Loucy (cell line): ENCODE results near the gene TLE2.

ENCODE experiments used
- H2AFZ ChIP-seq: fragments of 200-600 bp; sonication (generic); 2 replicates; pipeline ENCODE4 v1.6.0; 2016; ENCODE audit warnings: antibody characterized with exemption, mild to moderate bottlenecking, low read length, moderate library complexity
- H3F3A ChIP-seq: fragments of 200-600 bp; 2 replicates; pipeline ENCODE4 v1.6.0; 2016; ENCODE audit warnings: antibody characterized with exemption, low read depth, mild to moderate bottlenecking
- H3K27me3 ChIP-seq: fragments of 200-600 bp; sonication (generic); 2 replicates; pipeline ENCODE4 v1.6.1; 2014; ENCODE audit warnings: low read length, mild to moderate bottlenecking; ENCODE audit not compliant: insufficient read depth, poor library complexity, severe bottlenecking
- H3K36me3 ChIP-seq: fragments of 200-600 bp; sonication (generic); 2 replicates; pipeline ENCODE4 v1.6.1; 2016; ENCODE audit warnings: low read length; ENCODE audit not compliant: insufficient read depth
- H3K4me1 ChIP-seq: fragments of 200-600 bp; sonication (generic); 2 replicates; pipeline ENCODE4 v1.5.1; 2014; ENCODE audit warnings: low read length, mild to moderate bottlenecking; ENCODE audit not compliant: insufficient read depth, poor library complexity, severe bottlenecking
- H3K4me2 ChIP-seq: fragments of 200-600 bp; sonication (generic); 2 replicates; pipeline ENCODE4 v1.6.0; 2014; ENCODE audit warnings: antibody characterized with exemption, low read length, low read depth, mild to moderate bottlenecking; ENCODE audit not compliant: poor library complexity, severe bottlenecking
- H3K4me3 ChIP-seq: fragments of 200-600 bp; sonication (generic); 2 replicates; pipeline ENCODE4 v1.5.1; 2014; ENCODE audit warnings: low read length, mild to moderate bottlenecking, mixed read lengths; ENCODE audit not compliant: poor library complexity, severe bottlenecking
- H3K79me2 ChIP-seq: fragments of 200-600 bp; sonication (generic); 2 replicates; pipeline ENCODE4 v1.6.1; 2014; ENCODE audit warnings: low read length; ENCODE audit not compliant: insufficient read depth
- H3K9ac ChIP-seq: fragments of 200-600 bp; sonication (generic); 2 replicates; pipeline ENCODE4 v1.6.0; 2014; ENCODE audit warnings: mild to moderate bottlenecking, low read depth, low read length, moderate library complexity; ENCODE audit not compliant: poor library complexity, severe bottlenecking
- H3K9me2 ChIP-seq: fragments of 200-600 bp; sonication (generic); replicated peaks from 2 replicates; pipeline ENCODE4 v1.6.1; 2016; ENCODE audit warnings: low read depth, low read length, mixed read lengths
- H3K9me3 ChIP-seq: fragments of 200-600 bp; sonication (generic); 2 replicates; pipeline ENCODE4 v1.6.1; 2014; ENCODE audit warnings: mild to moderate bottlenecking, antibody characterized with exemption, low read length, low read depth; ENCODE audit not compliant: insufficient read depth
- H4K20me1 ChIP-seq: fragments of 200-600 bp; sonication (generic); 2 replicates; pipeline ENCODE4 v1.6.0; 2014; ENCODE audit warnings: antibody characterized with exemption, low read length, mild to moderate bottlenecking; ENCODE audit not compliant: insufficient read depth, poor library complexity, severe bottlenecking
- EZH2phosphoT487 ChIP-seq: fragments of 200-600 bp; IDR thresholded peaks from 2 replicates; pipeline ENCODE4 v1.6.1; 2018; ENCODE audit warnings: antibody characterized with exemption, mild to moderate bottlenecking, moderate library complexity, borderline replicate concordance
- TF ChIP-seq, protein P1 (sequence below): fragments of 200-600 bp; sonication (generic); conservative IDR thresholded peaks from 2 replicates; pipeline ENCODE4 v1.5.1; 2014; ENCODE audit warnings: mild to moderate bottlenecking, antibody characterized with exemption, low read length

Gene TLE2

DNA sequence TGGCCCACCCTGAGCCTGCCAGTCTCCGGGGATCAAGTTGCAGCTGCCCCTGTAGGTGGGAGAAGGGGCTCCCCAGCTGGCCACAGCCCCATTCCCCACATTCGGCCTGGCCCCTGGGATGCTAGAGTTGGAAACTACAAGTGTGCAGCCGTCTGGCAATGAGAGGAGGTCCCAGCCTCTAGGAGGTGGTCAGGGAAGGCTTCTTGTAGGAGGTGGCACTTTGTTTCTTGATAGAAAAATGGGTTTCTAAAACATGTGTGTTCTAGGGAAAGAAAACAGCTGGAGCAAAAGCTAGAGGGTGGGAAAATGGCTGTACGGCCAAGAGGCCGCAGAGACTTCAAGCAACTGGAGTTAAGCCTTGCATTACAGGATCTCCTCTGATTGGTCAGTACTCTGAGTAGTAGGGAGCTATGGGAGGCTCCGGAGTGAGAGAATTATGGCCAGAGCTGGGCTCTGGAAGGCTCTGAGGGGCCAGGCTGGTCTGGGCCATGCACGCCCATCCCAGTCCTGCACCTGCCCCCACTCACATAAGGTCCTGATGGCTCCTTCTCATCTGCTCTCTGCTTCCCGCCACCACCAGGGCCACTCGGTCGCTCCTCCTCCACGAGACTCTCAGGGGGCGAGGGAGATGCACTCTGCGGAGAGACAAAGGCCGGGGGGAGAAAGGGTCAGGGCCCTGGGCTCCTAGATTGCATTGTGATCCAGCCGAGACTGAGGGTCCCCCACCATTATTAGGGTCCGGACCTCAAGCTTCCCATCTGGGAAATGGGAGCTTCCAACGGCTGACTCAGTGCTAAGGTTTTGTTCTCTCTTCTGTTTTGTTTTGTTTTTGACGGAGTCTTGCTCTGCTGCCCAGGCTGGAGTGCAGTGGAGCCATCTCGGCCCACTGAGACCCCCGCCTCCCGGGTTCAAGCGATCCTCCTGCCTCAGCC is 13.7 kb downstream of the TLE2 start:
- Histone ChIP-seq H3K36me3 (no peaks in the 10 kb centered on the region), H2AFZ (no peak overlapping the region), H3K4me3 (no peak overlapping the region), H3K9ac (no peak overlapping the region), H3K9me2 (no peaks in the 10 kb centered on the region), H3K4me1 (no peaks in the 10 kb centered on the region), H3K4me2 (no peak overlapping the region), H3K27me3 (no peaks in the 10 kb centered on the region), H3F3A (no peaks in the 10 kb centered on the region), H4K20me1 (no peaks in the 10 kb centered on the region), H3K9me3 (no peaks in the 10 kb centered on the region), H3K79me2 (no peaks in the 10 kb centered on the region)
- no peak for TF ChIP-seq EZH2phosphoT487
- TF ChIP-seq, protein P1, sequence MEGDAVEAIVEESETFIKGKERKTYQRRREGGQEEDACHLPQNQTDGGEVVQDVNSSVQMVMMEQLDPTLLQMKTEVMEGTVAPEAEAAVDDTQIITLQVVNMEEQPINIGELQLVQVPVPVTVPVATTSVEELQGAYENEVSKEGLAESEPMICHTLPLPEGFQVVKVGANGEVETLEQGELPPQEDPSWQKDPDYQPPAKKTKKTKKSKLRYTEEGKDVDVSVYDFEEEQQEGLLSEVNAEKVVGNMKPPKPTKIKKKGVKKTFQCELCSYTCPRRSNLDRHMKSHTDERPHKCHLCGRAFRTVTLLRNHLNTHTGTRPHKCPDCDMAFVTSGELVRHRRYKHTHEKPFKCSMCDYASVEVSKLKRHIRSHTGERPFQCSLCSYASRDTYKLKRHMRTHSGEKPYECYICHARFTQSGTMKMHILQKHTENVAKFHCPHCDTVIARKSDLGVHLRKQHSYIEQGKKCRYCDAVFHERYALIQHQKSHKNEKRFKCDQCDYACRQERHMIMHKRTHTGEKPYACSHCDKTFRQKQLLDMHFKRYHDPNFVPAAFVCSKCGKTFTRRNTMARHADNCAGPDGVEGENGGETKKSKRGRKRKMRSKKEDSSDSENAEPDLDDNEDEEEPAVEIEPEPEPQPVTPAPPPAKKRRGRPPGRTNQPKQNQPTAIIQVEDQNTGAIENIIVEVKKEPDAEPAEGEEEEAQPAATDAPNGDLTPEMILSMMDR, result no peak

DNA sequence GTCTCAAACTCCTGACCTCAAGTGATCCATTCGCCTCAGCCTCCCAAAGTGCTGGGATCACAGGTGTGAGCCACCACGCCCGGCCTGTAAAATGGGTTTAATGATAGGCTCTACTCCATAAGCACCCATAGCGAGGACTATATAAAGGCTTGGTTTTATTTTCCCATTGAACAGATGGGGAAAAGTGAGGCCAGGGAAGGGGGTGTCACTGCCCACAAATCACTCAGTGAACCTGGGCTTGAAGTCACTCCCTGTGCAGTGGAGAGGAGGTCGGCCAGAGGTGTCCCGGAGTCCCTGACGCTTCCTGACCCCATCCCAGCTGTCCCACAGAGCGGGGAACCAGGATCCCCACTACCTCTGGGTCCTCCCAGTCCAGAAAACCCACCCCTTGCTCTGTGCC is 14.9 kb downstream of the TLE2 start:
- no peak overlapping the region for H3K9ac ChIP-seq

DNA sequence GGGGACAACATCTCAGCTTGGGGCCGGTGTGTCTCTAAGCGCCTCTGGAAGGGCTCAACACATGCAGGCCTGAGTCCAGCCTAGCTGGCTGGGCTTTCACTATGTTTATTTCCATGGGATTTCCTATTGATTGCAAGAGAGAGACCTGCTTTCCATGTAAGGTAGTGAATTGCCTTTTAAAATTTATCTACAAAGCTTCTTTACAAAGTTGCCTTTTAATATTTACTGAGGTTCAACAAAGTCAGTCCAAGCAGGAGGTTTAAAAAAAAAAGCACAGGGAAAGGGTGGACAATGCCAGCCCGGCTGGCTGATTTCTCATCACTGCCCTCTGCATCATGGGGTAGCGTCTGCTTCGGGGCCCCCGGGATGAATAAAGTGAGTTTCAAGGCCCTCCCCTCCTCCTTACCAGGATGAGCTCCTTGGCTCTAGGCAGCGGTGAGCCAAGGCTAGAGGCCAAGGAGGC is 15.8 kb downstream of the TLE2 start:
- H4K20me1 ChIP-seq, result no peaks in the 10 kb centered on the region
- no peak overlapping the region for H3K4me2 ChIP-seq
- no peaks in the 10 kb centered on the region for H3K9me2 ChIP-seq
- H3K9ac ChIP-seq, result no peak overlapping the region
- H3K4me1 ChIP-seq, result no peaks in the 10 kb centered on the region
- no peak for TF ChIP-seq EZH2phosphoT487
- TF ChIP-seq, protein P1, result no peak
- H3K36me3 ChIP-seq, result no peaks in the 10 kb centered on the region
- no peaks in the 10 kb centered on the region for H3K27me3 ChIP-seq
- no peak overlapping the region for H2AFZ ChIP-seq
- H3K79me2 ChIP-seq, result no peaks in the 10 kb centered on the region
- H3F3A ChIP-seq, result no peaks in the 10 kb centered on the region
- no peaks in the 10 kb centered on the region for H3K9me3 ChIP-seq
- no peak overlapping the region for H3K4me3 ChIP-seq

More for the DNA sequence above, 14.9 kb downstream of the TLE2 start:
- no peaks in the 10 kb centered on the region for H3K9me2 ChIP-seq
- H3K36me3 ChIP-seq, result no peaks in the 10 kb centered on the region
- TF ChIP-seq, protein P1, result no peak
- no peak for TF ChIP-seq EZH2phosphoT487
- H2AFZ ChIP-seq, result no peak overlapping the region
- no peaks in the 10 kb centered on the region for H4K20me1 ChIP-seq
- H3K79me2 ChIP-seq, result no peaks in the 10 kb centered on the region
- H3K4me3 ChIP-seq, result no peak overlapping the region
- no peaks in the 10 kb centered on the region for H3K27me3 ChIP-seq
- H3K4me2 ChIP-seq, result no peak overlapping the region
- no peaks in the 10 kb centered on the region for H3K9me3 ChIP-seq
- H3F3A ChIP-seq, result no peaks in the 10 kb centered on the region
- H3K4me1 ChIP-seq, result no peaks in the 10 kb centered on the region
